Fibroblast of skin of abdomen (primary cell): Measurements from ENCODE around the gene ATG2A.
A peak's percentile ranks its signal among the peaks of the same experiment; 100 is the strongest.

ENCODE experiments used
- DNase-seq: peaks from one replicate; pipeline ENCODE4 v3.0.0-alpha.2; 2013

ATG2A gene

GRCh38 chr11:64923944-64924909, 7.2 kb upstream of the ATG2A start, which contains the start of gene PPP2R5B:
Gene PPP2R5B (plus strand): TSS chr11:64924689. CDS start chr11:64925735, 1,046 bp downstream.
- peak; percentile 94 for DNase-seq

GRCh38 chr11:64923151-64923661, 6.2 kb upstream of the ATG2A start:
- no peak for DNase-seq

- DNase-seq = no peak
These were observed 4.4 kb upstream of the ATG2A start for GRCh38 chr11:64921384-64921783.

GRCh38 chr11:64920124-64920523, 3.1 kb upstream of the ATG2A start:
- DNase-seq = no peak

- DNase-seq = no peak
These were observed 2.6 kb upstream of the ATG2A start for GRCh38 chr11:64919627-64920026.

GRCh38 chr11:64918017-64918416, 1.0 kb upstream of the ATG2A start:
- DNase-seq = peak; percentile 60

GRCh38 chr11:64917663-64917995, 620 bp upstream of the ATG2A start:
- no peak for DNase-seq

GRCh38 chr11:64916040-64916774, 802 bp downstream of the ATG2A start:
- DNase-seq = no peak

GRCh38 chr11:64915376-64915887, 1.6 kb downstream of the ATG2A start:
- no peak for DNase-seq

- no peak for DNase-seq
These were observed 2.9 kb downstream of the ATG2A start for GRCh38 chr11:64914123-64914522.

- no peak for DNase-seq
These were observed 3.8 kb downstream of the ATG2A start for GRCh38 chr11:64913171-64913727.

- no peak for DNase-seq
These were observed 5.3 kb downstream of the ATG2A start for GRCh38 chr11:64911689-64912088.

- DNase-seq = no peak
These were observed 5.9 kb downstream of the ATG2A start for GRCh38 chr11:64911142-64911541.

- DNase-seq = no peak
These were observed 6.4 kb downstream of the ATG2A start for GRCh38 chr11:64910451-64911093.

- no peak for DNase-seq
These were observed 7.2 kb downstream of the ATG2A start for GRCh38 chr11:64909653-64910343.

GRCh38 chr11:64908766-64909165, 8.2 kb downstream of the ATG2A start:
- no peak for DNase-seq

GRCh38 chr11:64906314-64906635, 10.7 kb downstream of the ATG2A start:
- no peak for DNase-seq

- no peak for DNase-seq
These were observed 11.3 kb downstream of the ATG2A start for GRCh38 chr11:64905516-64906313.

GRCh38 chr11:64903291-64903833, 13.6 kb downstream of the ATG2A start:
- DNase-seq = no peak

- DNase-seq = no peak
These were observed 14.7 kb downstream of the ATG2A start for GRCh38 chr11:64902102-64902900.
